PC-9 (cell line): ENCODE results near the gene PRAF2. TPM values are rescaled to one million over a fixed set of nuclear protein-coding genes. Genes with fewer than 3 reads are reported as not detected.
A peak's percentile ranks its signal among the peaks of the same experiment; 100 is the strongest.

Experiments
- BruUV-seq: library from RNA; stranded (reverse); fragments of 400-500 nt; replicated peaks from 2 replicates; lab custom pipeline; 2021; lab: Mats Ljungman, UMichigan
- CTCF ChIA-PET: fragments of 300-600 bp; sonication (Branson Sonifier 250); formaldehyde crosslinking; loops from one replicate; lab custom pipeline; 2022; ENCODE audit warnings: antibody characterized with exemption; lab: Charles Lee
- POLR2A ChIA-PET: fragments of 300-600 bp; sonication (Branson Sonifier 250); formaldehyde crosslinking; loops from one replicate; lab custom pipeline; 2022; ENCODE audit warnings: antibody characterized with exemption; ENCODE audit not compliant: unreplicated experiment; lab: Charles Lee
- DNase-seq, 2 experiments: peaks; one replicate each; pipeline versions ENCODE4 v3.0.0 to v3.0.0-alpha.2; 2015 to 2022; ENCODE audit warnings: mixed read lengths in 1 of 2
- H2AFZ ChIP-seq: fragments of 200-600 bp; sonication (generic); 2 replicates; pipeline ENCODE4 v1.8.1; 2017; ENCODE audit warnings: antibody characterized with exemption
- H3F3A ChIP-seq: fragments of 200-600 bp; sonication (generic); 2 replicates; pipeline ENCODE4 v1.8.1; 2017; ENCODE audit warnings: antibody characterized with exemption, mild to moderate bottlenecking, low read depth; ENCODE audit not compliant: insufficient read depth
- H3K27ac ChIP-seq: fragments of 200-600 bp; sonication (generic); 2 replicates; pipeline ENCODE4 v1.6.1; 2016; ENCODE audit warnings: mixed run types
- H3K27me3 ChIP-seq: fragments of 200-600 bp; sonication (generic); 2 replicates; pipeline ENCODE4 v1.6.1; 2016; ENCODE audit warnings: low read depth, mixed run types; ENCODE audit not compliant: insufficient read depth
- H3K36me3 ChIP-seq: fragments of 200-600 bp; sonication (generic); 2 replicates; pipeline ENCODE4 v1.6.1; 2016; ENCODE audit warnings: low read depth, mixed run types
- H3K4me1 ChIP-seq: fragments of 200-600 bp; sonication (generic); replicated peaks from 2 replicates; pipeline ENCODE4 v1.6.1; 2016; ENCODE audit warnings: mixed run types; ENCODE audit not compliant: insufficient read depth
- H3K4me2 ChIP-seq: fragments of 200-600 bp; sonication (generic); 2 replicates; pipeline ENCODE4 v1.6.1; 2017; ENCODE audit warnings: mixed run types
- H3K4me3 ChIP-seq: fragments of 200-600 bp; sonication (generic); 2 replicates; pipeline ENCODE4 v1.6.1; 2016; ENCODE audit warnings: mixed run types
- H3K79me2 ChIP-seq: fragments of 200-600 bp; sonication (generic); 2 replicates; pipeline ENCODE4 v1.6.1; 2017; ENCODE audit warnings: low read depth, mixed run types
- H3K9me2 ChIP-seq: fragments of 200-600 bp; sonication (generic); 2 replicates; pipeline ENCODE4 v1.8.1; 2017; ENCODE audit warnings: mild to moderate bottlenecking; ENCODE audit not compliant: insufficient read depth
- H3K9me3 ChIP-seq: fragments of 200-600 bp; sonication (generic); 2 replicates; pipeline ENCODE4 v1.8.1; 2016; ENCODE audit warnings: low read depth; ENCODE audit not compliant: insufficient read depth
- H4K20me1 ChIP-seq: fragments of 200-600 bp; sonication (generic); 2 replicates; pipeline ENCODE4 v1.8.1; 2017; ENCODE audit not compliant: insufficient read depth
- EZH2 ChIP-seq: fragments of 200-600 bp; sonication (generic); IDR thresholded peaks from 2 replicates; pipeline ENCODE4 v1.8.0; 2017; ENCODE audit warnings: antibody characterized with exemption, low read depth
- intact Hi-C: fragments of 100-400 bp; cut with micrococcal nuclease; formaldehyde crosslinking; loops from one replicate; pipeline ENCODE4 v1.10.0; 2022; ENCODE audit not compliant: unreplicated experiment
- total RNA-seq: library from RNA; stranded (reverse); gene quantifications from 2 replicates; pipeline ENCODE4 v1.2.3, GENCODE V29; 2021
- TF ChIP-seq, protein P1 (sequence below): fragments of 200-600 bp; sonication (generic); conservative IDR thresholded peaks from 2 replicates; pipeline ENCODE4 v1.6.1; 2017; ENCODE audit warnings: mixed run types, antibody characterized with exemption, mild to moderate bottlenecking, moderate library complexity

Gene PRAF2
- total RNA-seq, 1 experiment from 2014 or later, result 12.8 TPM

DNA sequence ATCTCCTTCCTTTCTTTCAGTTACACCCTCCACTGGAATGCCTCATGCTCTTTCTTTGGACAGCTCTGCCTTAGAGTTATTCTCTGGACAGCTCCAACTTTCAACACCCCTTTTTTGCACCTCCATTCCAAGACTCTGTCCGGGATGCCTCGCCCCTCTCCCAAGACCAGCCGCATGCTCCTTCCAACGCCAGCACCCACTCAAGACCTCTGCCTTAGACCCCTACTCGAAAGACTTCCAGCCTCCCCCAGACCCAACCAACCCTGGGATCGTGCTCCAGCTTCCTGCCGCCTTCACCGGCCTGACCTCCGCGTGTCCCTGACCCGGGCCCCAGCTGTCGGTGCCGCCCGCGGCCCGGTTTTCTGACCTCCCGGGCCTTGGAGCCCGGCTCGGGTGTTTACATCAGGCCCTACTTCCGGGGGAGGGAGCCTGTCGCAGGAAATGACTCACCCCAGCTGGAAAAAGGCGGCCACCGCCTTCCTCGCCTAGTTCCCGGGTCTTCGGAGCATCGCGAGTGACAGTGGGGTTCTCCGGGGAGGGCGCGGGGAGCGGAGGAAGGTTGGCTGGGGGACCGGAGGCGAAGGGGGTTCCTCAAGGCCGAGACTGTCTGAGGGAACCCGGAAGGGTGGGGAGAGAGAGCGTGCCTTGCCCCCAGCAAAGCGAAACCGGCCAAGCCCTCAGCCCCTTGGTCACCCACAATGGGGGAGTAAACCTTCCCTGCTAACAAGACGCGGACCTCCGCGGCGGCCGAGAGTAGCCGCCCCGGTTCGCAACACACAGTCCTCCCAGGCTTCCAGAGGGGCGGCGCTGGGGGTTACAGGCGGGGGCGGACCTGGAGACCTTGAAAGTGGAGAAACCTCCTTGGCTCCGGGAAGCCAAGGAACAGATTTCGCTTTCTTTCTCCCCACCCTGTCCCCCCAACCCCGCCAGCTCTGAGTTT is 6.0 kb upstream of the PRAF2 start, which contains the start of gene WDR45:
Gene WDR45 (minus strand): TSS at position 399 of the 940 bp plus-strand sequence. CDS start 1,792 bp downstream, outside the sequence.
- H2AFZ ChIP-seq, result peak within 1 kb of the TSS; percentile 75; the same call in 1 of the 2 replicates
- POLR2A ChIA-PET, result no interaction called here
- no peaks in the 10 kb centered on the region for H3K36me3 ChIP-seq
- no peaks in the 10 kb centered on the region for H3K9me2 ChIP-seq
- intact Hi-C loops, result no loop called here
- no peaks in the 10 kb centered on the region for H3K27me3 ChIP-seq
- H3K27ac ChIP-seq, result peak within 1 kb of the TSS; percentile 47
- TF ChIP-seq, protein P1, sequence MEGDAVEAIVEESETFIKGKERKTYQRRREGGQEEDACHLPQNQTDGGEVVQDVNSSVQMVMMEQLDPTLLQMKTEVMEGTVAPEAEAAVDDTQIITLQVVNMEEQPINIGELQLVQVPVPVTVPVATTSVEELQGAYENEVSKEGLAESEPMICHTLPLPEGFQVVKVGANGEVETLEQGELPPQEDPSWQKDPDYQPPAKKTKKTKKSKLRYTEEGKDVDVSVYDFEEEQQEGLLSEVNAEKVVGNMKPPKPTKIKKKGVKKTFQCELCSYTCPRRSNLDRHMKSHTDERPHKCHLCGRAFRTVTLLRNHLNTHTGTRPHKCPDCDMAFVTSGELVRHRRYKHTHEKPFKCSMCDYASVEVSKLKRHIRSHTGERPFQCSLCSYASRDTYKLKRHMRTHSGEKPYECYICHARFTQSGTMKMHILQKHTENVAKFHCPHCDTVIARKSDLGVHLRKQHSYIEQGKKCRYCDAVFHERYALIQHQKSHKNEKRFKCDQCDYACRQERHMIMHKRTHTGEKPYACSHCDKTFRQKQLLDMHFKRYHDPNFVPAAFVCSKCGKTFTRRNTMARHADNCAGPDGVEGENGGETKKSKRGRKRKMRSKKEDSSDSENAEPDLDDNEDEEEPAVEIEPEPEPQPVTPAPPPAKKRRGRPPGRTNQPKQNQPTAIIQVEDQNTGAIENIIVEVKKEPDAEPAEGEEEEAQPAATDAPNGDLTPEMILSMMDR, result no peak
- no peak for TF ChIP-seq EZH2
- H3K4me2 ChIP-seq, result peak within 1 kb of the TSS; percentile 69
- H3K79me2 ChIP-seq, result no peaks in the 10 kb centered on the region
- H3F3A ChIP-seq, result no peaks in the 10 kb centered on the region
- BruUV-seq, result TSS peak; percentile 73
- peak; percentile 36 to 45 for DNase-seq
- H3K4me3 ChIP-seq, result peak within 1 kb of the TSS; percentile 62; the same call in 1 of the 2 replicates
- H4K20me1 ChIP-seq, result no peaks in the 10 kb centered on the region
- CTCF ChIA-PET, result interaction anchor here (0.7 kb wide), 1 partner anchor 106 kb away, joined by 3 read pairs; no protein-coding TSS in a partner anchor
- no peaks in the 10 kb centered on the region for H3K4me1 ChIP-seq
- H3K9me3 ChIP-seq, result no peaks in the 10 kb centered on the region

DNA sequence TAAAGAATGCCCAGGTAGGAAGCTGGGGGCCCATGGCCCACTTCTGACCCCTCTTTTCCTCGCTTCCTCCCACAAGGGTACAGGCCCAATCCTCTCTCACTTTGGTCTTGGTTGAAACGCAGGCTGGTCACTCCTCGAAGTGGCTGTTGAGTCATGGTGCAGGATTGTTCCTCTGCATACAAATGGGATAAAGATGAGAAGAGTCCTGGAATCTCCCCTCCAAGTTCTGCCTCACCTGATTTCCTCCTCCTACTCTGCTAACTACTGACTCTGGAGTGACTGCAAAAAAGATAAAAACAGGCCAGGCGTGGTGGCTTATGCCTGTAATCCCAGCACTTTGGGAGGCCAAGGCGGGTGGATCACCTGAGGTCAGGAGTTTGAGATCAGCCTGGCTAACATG is 4.1 kb upstream of the PRAF2 start:
- Histone ChIP-seq H3K9me2 (no peaks in the 10 kb centered on the region), H3F3A (no peaks in the 10 kb centered on the region), H3K9me3 (no peaks in the 10 kb centered on the region), H2AFZ (no peak overlapping the region), H4K20me1 (no peaks in the 10 kb centered on the region), H3K36me3 (no peaks in the 10 kb centered on the region), H3K27me3 (no peaks in the 10 kb centered on the region), H3K79me2 (no peaks in the 10 kb centered on the region), H3K4me3 (no peak overlapping the region), H3K4me2 (no peak overlapping the region), H3K27ac (no peak overlapping the region), H3K4me1 (no peaks in the 10 kb centered on the region)
- CTCF ChIA-PET, result no interaction called here
- no TSS peak for BruUV-seq
- POLR2A ChIA-PET, result no interaction called here
- TF ChIP-seq, protein P1, result no peak
- no peak for TF ChIP-seq EZH2
- intact Hi-C loops, result no loop called here
- no peak for DNase-seq

DNA sequence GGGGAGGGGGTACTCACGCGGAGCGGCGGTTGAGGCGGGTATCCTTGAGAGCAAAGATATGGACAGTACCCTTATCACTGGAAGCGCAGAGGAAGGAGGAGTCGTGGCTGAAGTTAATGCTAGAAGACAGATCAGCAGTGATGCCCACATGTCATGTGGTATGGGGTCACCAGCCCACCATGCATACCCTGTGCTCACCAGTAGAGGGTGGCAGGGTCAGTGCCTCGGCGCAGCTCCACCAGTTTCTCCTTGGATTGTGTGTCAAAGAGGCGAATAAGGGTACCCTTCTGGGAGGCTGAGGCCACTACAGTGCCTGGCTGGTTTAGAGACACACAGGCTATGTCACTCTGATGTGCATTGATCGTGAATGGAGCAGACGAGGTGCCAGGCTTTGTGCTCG is 1.5 kb upstream of the PRAF2 start:
- H3F3A ChIP-seq, result no peaks in the 10 kb centered on the region
- ChIA-PET CTCF (no interaction called here), POLR2A (no interaction called here)
- no peaks in the 10 kb centered on the region for H3K9me3 ChIP-seq
- H3K9me2 ChIP-seq, result no peaks in the 10 kb centered on the region
- no peak overlapping the region for H3K4me3 ChIP-seq
- no peak for TF ChIP-seq EZH2
- TF ChIP-seq, protein P1, result no peak
- no peak overlapping the region for H3K4me2 ChIP-seq
- no peak for DNase-seq
- H3K36me3 ChIP-seq, result no peaks in the 10 kb centered on the region
- intact Hi-C loops, result no loop called here
- H4K20me1 ChIP-seq, result no peaks in the 10 kb centered on the region
- H3K4me1 ChIP-seq, result no peaks in the 10 kb centered on the region
- no TSS peak for BruUV-seq
- no peak overlapping the region for H2AFZ ChIP-seq
- no peaks in the 10 kb centered on the region for H3K27me3 ChIP-seq
- H3K79me2 ChIP-seq, result no peaks in the 10 kb centered on the region
- no peak overlapping the region for H3K27ac ChIP-seq
